ENCODE measurements around the gene GALNT10. TPM values are rescaled to one million over a fixed set of nuclear protein-coding genes. Genes with fewer than 3 reads are reported as not detected.
"Not testable (repeated sequence)": the region's sequence is repeated elsewhere in the genome, so short reads cannot be mapped to it uniquely, and the experiment has no call there.

GALNT10 gene
- total RNA-seq, 1 donor from 2014 or later, result 30.2 TPM

- no peak for DNase-seq (ENCODE audit: low read depth in 2 of 2)
Observed at GRCh38 chr5:154349626-154350264, 159.2 kb downstream of the GALNT10 start.

GRCh38 chr5:154351141-154351540, 160.6 kb downstream of the GALNT10 start:
- DNase-seq (ENCODE audit: low read depth in 2 of 2), result no peak

GRCh38 chr5:154351566-154351965, 161.0 kb downstream of the GALNT10 start:
- DNase-seq (ENCODE audit: low read depth in 2 of 2), result no peak

GRCh38 chr5:154352960-154353548, 162.5 kb downstream of the GALNT10 start:
- DNase-seq (ENCODE audit: low read depth in 2 of 2), result no peak

GRCh38 chr5:154355129-154355611, 164.6 kb downstream of the GALNT10 start:
- DNase-seq (ENCODE audit: low read depth in 2 of 2), result no peak

GRCh38 chr5:154356020-154356655, 165.6 kb downstream of the GALNT10 start:
- peak in 1 of 2 donors; percentile 38 for DNase-seq (ENCODE audit: low read depth in 2 of 2)

GRCh38 chr5:154356958-154357357, 166.4 kb downstream of the GALNT10 start:
- no peak for DNase-seq (ENCODE audit: low read depth in 2 of 2)

GRCh38 chr5:154358516-154359220, 168.1 kb downstream of the GALNT10 start:
- no peak for DNase-seq (ENCODE audit: low read depth in 2 of 2)

GRCh38 chr5:154359221-154359573, 168.7 kb downstream of the GALNT10 start:
- no peak for DNase-seq (ENCODE audit: low read depth in 2 of 2)

- not testable (repeated sequence) for DNase-seq (ENCODE audit: low read depth in 2 of 2)
Observed at GRCh38 chr5:154360241-154360640, 169.7 kb downstream of the GALNT10 start.

- DNase-seq (ENCODE audit: low read depth in 2 of 2), result no peak
Observed at GRCh38 chr5:154363411-154363810, 172.9 kb downstream of the GALNT10 start.

- no peak for DNase-seq (ENCODE audit: low read depth in 2 of 2)
Observed at GRCh38 chr5:154364771-154365170, 174.2 kb downstream of the GALNT10 start.

- peak; percentile 41 to 57 for DNase-seq (ENCODE audit: low read depth in 2 of 2)
Observed at GRCh38 chr5:154365823-154366222, 175.3 kb downstream of the GALNT10 start.

- peak; percentile 76 to 83 for DNase-seq (ENCODE audit: low read depth in 2 of 2)
Observed at GRCh38 chr5:154366353-154366752, 175.8 kb downstream of the GALNT10 start.

GRCh38 chr5:154367101-154367500, 176.6 kb downstream of the GALNT10 start:
- peak in 1 of 2 donors; percentile 35 for DNase-seq (ENCODE audit: low read depth in 2 of 2)

GRCh38 chr5:154368041-154368800, 177.7 kb downstream of the GALNT10 start:
- peak; percentile 82 to 91 for DNase-seq (ENCODE audit: low read depth in 2 of 2)

GRCh38 chr5:154369682-154370081, 179.1 kb downstream of the GALNT10 start:
- DNase-seq (ENCODE audit: low read depth in 2 of 2), result peak in 1 of 2 donors; percentile 29

GRCh38 chr5:154370119-154370518, 179.6 kb downstream of the GALNT10 start:
- no peak for DNase-seq (ENCODE audit: low read depth in 2 of 2)

GRCh38 chr5:154370813-154371212, 180.3 kb downstream of the GALNT10 start:
- DNase-seq (ENCODE audit: low read depth in 2 of 2), result no peak

- DNase-seq (ENCODE audit: low read depth in 2 of 2), result peak in 1 of 2 donors; percentile 37
Observed at GRCh38 chr5:154371687-154372086, 181.2 kb downstream of the GALNT10 start.

- no peak for DNase-seq (ENCODE audit: low read depth in 2 of 2)
Observed at GRCh38 chr5:154372661-154373060, 182.1 kb downstream of the GALNT10 start.

Data from lung microvascular endothelial cell (primary cell).